HCT116 (cell line): ENCODE data around the gene DHX40. TPM values are rescaled to one million over a fixed set of nuclear protein-coding genes. Genes with fewer than 3 reads are reported as not detected.

ENCODE experiments used
- ATAC-seq: fragments of 200-7000 bp; cut with Tn5 transposase; 2 replicates; pipeline ENCODE4 v1.9.1; 2020; ENCODE audit warnings: mild to moderate bottlenecking, moderate library complexity
- BruUV-seq: library from RNA; stranded (reverse); fragments of 400-500 nt; replicated peaks from 2 replicates; lab custom pipeline; 2021; lab: Mats Ljungman, UMichigan
- CTCF ChIA-PET: fragments of 300-600 bp; sonication (Branson Sonifier 250); formaldehyde crosslinking; loops from one replicate; lab custom pipeline; 2021; ENCODE audit warnings: antibody characterized with exemption; lab: Charles Lee
- POLR2A ChIA-PET: fragments of 300-600, 350-600 bp; sonication (Branson Sonifier 250); formaldehyde crosslinking; loops from one replicate; lab custom pipeline; 2021; ENCODE audit warnings: antibody characterized with exemption; lab: Charles Lee
- RAD21 ChIA-PET, 2 experiments: fragments of 300-600 bp; sonication (Branson Sonifier 250); formaldehyde crosslinking; loops; one replicate each; lab custom pipeline; 2023; ENCODE audit warnings: low total read pairs in 2 of 2; ENCODE audit not compliant: uncharacterized antibody in 2 of 2, unreplicated experiment in 2 of 2, low non-redundant PET in 1 of 2; lab: Charles Lee
- DNase-seq: peaks from one replicate; pipeline ENCODE4 v3.0.0-alpha.2; 2010; ENCODE audit warnings: low read depth, low spot score
- H2AFZ ChIP-seq: fragments of 200-600 bp; shearing (Covaris generic), sonication (generic); 2 replicates; pipeline ENCODE4 v1.6.1; 2017; ENCODE audit warnings: low read depth, mixed run types, mixed read lengths, antibody characterized with exemption, low read length; ENCODE audit not compliant: poor library complexity, severe bottlenecking
- H3K27ac ChIP-seq: 2 replicates; pipeline ENCODE4 v1.5.1; 2012; ENCODE audit warnings: low read depth, low read length
- H3K27me3 ChIP-seq: fragments of 200-600 bp; sonication (generic); 2 replicates; pipeline ENCODE4 v1.6.1; 2016; ENCODE audit warnings: mixed run types, low read length, mixed read lengths; ENCODE audit not compliant: insufficient read depth
- H3K36me3 ChIP-seq, 2 experiments: fragments of 200-500 bp in 1 of 2; fragments of 200-600 bp in 1 of 2; sonication (Bioruptor generic) in 1 of 2; sonication (generic) in 1 of 2; 2 replicates each; pipeline versions ENCODE4 v1.5.1 to v1.6.1; 2014 to 2016; ENCODE audit warnings: low read length in 2 of 2, inconsistent platforms in 1 of 2, mixed read lengths in 1 of 2, mixed run types in 1 of 2; ENCODE audit not compliant: insufficient read depth in 2 of 2, control insufficient read depth in 1 of 2
- H3K4me1 ChIP-seq, 2 experiments: fragments of 200-600 bp in 1 of 2; sonication (generic) in 1 of 2; 2 replicates each; pipeline versions ENCODE4 v1.5.1 to v1.6.1; 2012 to 2017; ENCODE audit warnings: low read length in 2 of 2, inconsistent platforms in 1 of 2, mild to moderate bottlenecking in 1 of 2, mixed read lengths in 1 of 2, mixed run types in 1 of 2, moderate library complexity in 1 of 2; ENCODE audit not compliant: insufficient read depth in 2 of 2, control insufficient read depth in 1 of 2
- H3K4me2 ChIP-seq: fragments of 200-600 bp; sonication (generic); 2 replicates; pipeline ENCODE4 v1.6.1; 2017; ENCODE audit warnings: mixed run types, low read length, mixed read lengths
- H3K4me3 ChIP-seq, 2 experiments: fragments of 200-600 bp in 1 of 2; sonication (generic) in 1 of 2; replicated peaks in 1 of 2; 2 replicates each; pipeline ENCODE4 v1.5.1; 2011 to 2016; ENCODE audit warnings: low read length in 2 of 2, control low read depth in 1 of 2, low read depth in 1 of 2, mild to moderate bottlenecking in 1 of 2, mixed read lengths in 1 of 2, mixed run types in 1 of 2
- H3K79me2 ChIP-seq: fragments of 200-600 bp; sonication (generic); 2 replicates; pipeline ENCODE4 v1.6.1; 2017; ENCODE audit warnings: mild to moderate bottlenecking, mixed run types, low read length, moderate library complexity, mixed read lengths; ENCODE audit not compliant: insufficient read depth
- H3K9ac ChIP-seq: fragments of 200-600 bp; sonication (generic); 2 replicates; pipeline ENCODE4 v1.6.1; 2016; ENCODE audit warnings: low read length, mixed read lengths
- H3K9me2 ChIP-seq: fragments of 200-600 bp; sonication (generic), shearing (Covaris generic); 2 replicates; pipeline ENCODE4 v1.6.1; 2017; ENCODE audit warnings: mixed run types, mild to moderate bottlenecking, moderate library complexity; ENCODE audit not compliant: insufficient read depth
- H3K9me3 ChIP-seq, 2 experiments: fragments of 200-500 bp in 1 of 2; fragments of 200-600 bp in 1 of 2; sonication (Bioruptor generic) in 1 of 2; sonication (generic) in 1 of 2; 2 replicates each; pipeline ENCODE4 v1.6.1; 2014 to 2017; ENCODE audit warnings: low read length in 2 of 2, mixed read lengths in 2 of 2, inconsistent platforms in 1 of 2, low read depth in 1 of 2, mild to moderate bottlenecking in 1 of 2, mixed run types in 1 of 2, moderate library complexity in 1 of 2; ENCODE audit not compliant: control insufficient read depth in 1 of 2, insufficient read depth in 1 of 2
- H4K20me1 ChIP-seq: fragments of 200-600 bp; sonication (generic), shearing (Covaris generic); 2 replicates; pipeline ENCODE4 v1.6.1; 2017; ENCODE audit warnings: mixed run types, mild to moderate bottlenecking, moderate library complexity; ENCODE audit not compliant: insufficient read depth
- CBX3 ChIP-seq: IDR thresholded peaks from 2 replicates; pipeline ENCODE4 v1.6.1; 2012; ENCODE audit warnings: low read depth
- CEBPB ChIP-seq: IDR thresholded peaks from 2 replicates; pipeline ENCODE4 v1.6.1; 2012; ENCODE audit warnings: low read depth
- EGR1 ChIP-seq: IDR thresholded peaks from 2 replicates; pipeline ENCODE4 v1.6.1; 2012; ENCODE audit warnings: low read depth
- ELF1 ChIP-seq: IDR thresholded peaks from 2 replicates; pipeline ENCODE4 v1.6.1; 2012; ENCODE audit warnings: low read depth, borderline replicate concordance
- FOSL1 ChIP-seq: IDR thresholded peaks from 2 replicates; pipeline ENCODE4 v1.6.1; 2012; ENCODE audit warnings: low read depth
- JUND ChIP-seq: IDR thresholded peaks from 2 replicates; pipeline ENCODE4 v1.6.1; 2012
- POLR2A ChIP-seq: IDR thresholded peaks from 2 replicates; pipeline ENCODE4 v1.7.0; 2011; ENCODE audit warnings: borderline replicate concordance; ENCODE audit not compliant: insufficient read depth, insufficient read length; ENCODE audit errors: extremely low read depth
- POLR2AphosphoS5 ChIP-seq: IDR thresholded peaks from 2 replicates; pipeline ENCODE4 v1.6.1; 2011; ENCODE audit warnings: mild to moderate bottlenecking, low read depth, low read length, moderate library complexity
- SIN3A ChIP-seq: IDR thresholded peaks from 2 replicates; pipeline ENCODE4 v1.6.1; 2012; ENCODE audit warnings: low read depth
- SP1 ChIP-seq: IDR thresholded peaks from 2 replicates; pipeline ENCODE4 v1.6.1; 2012; ENCODE audit warnings: low read depth
- SRF ChIP-seq: IDR thresholded peaks from 2 replicates; pipeline ENCODE4 v1.6.1; 2012; ENCODE audit warnings: low read depth
- TCF7L2 ChIP-seq: IDR thresholded peaks from 2 replicates; pipeline ENCODE4 v1.7.0; 2011; ENCODE audit warnings: borderline replicate concordance, inconsistent platforms; ENCODE audit not compliant: insufficient read depth, insufficient read length; ENCODE audit errors: extremely low read depth
- YY1 ChIP-seq: IDR thresholded peaks from 2 replicates; pipeline ENCODE4 v1.6.1; 2011; ENCODE audit warnings: low read length, low read depth, moderate library complexity, mild to moderate bottlenecking; ENCODE audit not compliant: insufficient replicate concordance; ENCODE audit errors: extremely low read depth
- ZNF274 ChIP-seq: fragments of 200-500 bp; sonication (Bioruptor generic); IDR thresholded peaks from 2 replicates; pipeline ENCODE4 v1.6.1; 2014; ENCODE audit warnings: mild to moderate bottlenecking, low read depth, low read length, inconsistent platforms
- intact Hi-C: fragments of 100-400 bp; cut with micrococcal nuclease; formaldehyde crosslinking; loops from 2 replicates; pipeline ENCODE4 v1.10.0; 2022
- total RNA-seq: library from RNA; stranded (reverse); gene quantifications from one replicate; pipeline ENCODE4 v1.2.1, GENCODE V29; 2021; ENCODE audit not compliant: unreplicated experiment
- TF ChIP-seq, protein P1 (sequence below): IDR thresholded peaks from 2 replicates; pipeline ENCODE4 v1.6.1; 2011; ENCODE audit warnings: mild to moderate bottlenecking, low read length, moderate library complexity; ENCODE audit not compliant: insufficient replicate concordance; ENCODE audit errors: extremely low read depth
- TF ChIP-seq, protein P2 (sequence below): IDR thresholded peaks from 2 replicates; pipeline ENCODE4 v1.6.1; 2012
- TF ChIP-seq, protein P3 (sequence below): IDR thresholded peaks from 2 replicates; pipeline ENCODE4 v1.6.1; 2012; ENCODE audit warnings: low read depth
- TF ChIP-seq, protein P4 (sequence below), 3 experiments: fragments of 200-600 bp in 1 of 3; sonication (generic) in 1 of 3; IDR thresholded peaks in 2 of 3; conservative IDR thresholded peaks in 1 of 3; 2 replicates each; pipeline ENCODE4 v1.5.1; 2012 to 2017; ENCODE audit warnings: low read depth in 2 of 3, low read length in 2 of 3, antibody characterized with exemption in 1 of 3, borderline replicate concordance in 1 of 3, control low read depth in 1 of 3, mild to moderate bottlenecking in 1 of 3, mixed read lengths in 1 of 3, mixed run types in 1 of 3, moderate library complexity in 1 of 3; ENCODE audit not compliant: insufficient read depth in 1 of 3

DHX40 gene
- total RNA-seq, 1 experiment from 2014 or later: 58.7 TPM

DNA sequence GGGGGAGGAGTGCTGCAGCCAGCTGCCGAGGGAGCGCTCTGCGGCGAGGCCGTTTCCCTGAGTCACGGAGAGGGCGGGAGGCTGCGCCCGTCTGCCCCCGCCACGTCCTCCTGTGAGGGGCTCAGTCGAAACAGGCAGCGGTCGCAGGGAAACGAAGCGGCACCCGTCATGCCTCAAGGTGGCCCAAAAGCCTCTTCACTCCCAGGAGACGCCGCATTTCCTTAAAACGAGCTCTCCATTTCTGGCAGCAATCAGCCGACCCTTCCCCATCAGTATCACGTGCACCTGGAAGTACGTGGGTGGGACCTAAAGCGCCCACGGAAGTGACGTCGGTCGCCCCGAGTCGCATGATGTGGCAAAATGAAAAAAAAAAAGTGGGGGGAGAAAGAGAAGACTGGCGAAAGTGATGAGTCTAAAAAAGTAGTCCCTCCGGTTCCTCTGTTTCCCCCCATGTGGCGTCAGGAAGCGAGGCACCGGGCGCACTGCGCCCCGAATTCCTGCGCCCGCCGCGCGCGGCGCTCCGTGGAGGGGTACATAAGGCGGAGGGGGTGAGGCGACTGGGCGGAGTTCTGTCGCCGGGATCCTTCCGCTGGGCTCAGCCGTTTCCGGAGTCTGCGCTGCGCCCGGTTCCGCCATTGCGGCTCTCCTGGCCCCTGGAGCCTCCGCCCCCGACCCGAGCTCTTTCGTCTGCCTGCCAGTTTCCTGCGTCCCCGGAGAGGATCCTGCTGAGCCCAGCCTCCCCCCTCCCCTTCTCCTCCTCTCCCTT is 54.1 kb downstream of the DHX40 start, which contains the start of gene CLTC:
Gene CLTC (plus strand): TSS at position 598 of the 766 bp plus-strand sequence. CDS start 237 bp downstream, outside the sequence.
- Histone ChIP-seq H3K9me3 (no peaks in the 10 kb centered on the region), H3K27me3 (no peaks in the 10 kb centered on the region), H3K4me2 (peak within 1 kb of the TSS; percentile 82), H3K9me2 (no peaks in the 10 kb centered on the region), H3K4me3 (peak within 1 kb of the TSS; percentile 85 to 95), H3K27ac (peak within 1 kb of the TSS; percentile 94), H3K4me1 (peaks cover 19 to 32% of the 10 kb centered on the region in 2 experiments), H3K79me2 (peaks cover 63% of the 10 kb centered on the region), H3K36me3 (peaks cover 6 to 8% of the 10 kb centered on the region in 2 experiments; a peak in 2 of 4 replicates), H4K20me1 (peaks cover 31% of the 10 kb centered on the region; the same call in 1 of the 2 replicates), H3K9ac (peak within 1 kb of the TSS; percentile 98), H2AFZ (no peak within 1 kb of the TSS)
- no TSS peak for BruUV-seq
- ChIA-PET POLR2A (interaction anchor here (0.7 to 2.4 kb wide), 10 partner anchors 9 to 235 kb away, joined by 3 to 9 read pairs (median 4); partner anchors contain the start of genes PTRH2 and VMP1), RAD21 (interaction anchor here in 1 of 2 experiments (0.7 to 1.2 kb wide), 2 partner anchors 54 to 88 kb away, joined by 3 read pairs; partner anchors contain the start of genes DHX40, PTRH2 and VMP1), CTCF (interaction anchor here (0.7 to 1.9 kb wide), 2 partner anchors 13 to 523 kb away, joined by 3 to 4 read pairs; no protein-coding TSS in a partner anchor)
- DNase-seq (peak; percentile 99), ATAC-seq (peak; percentile 87)
- peak; percentile 89 for TF ChIP-seq CBX3
- no peak for TF ChIP-seq ZNF274
- peak; percentile 86 for TF ChIP-seq POLR2A
- peak; percentile 67; the same call in 1 of the 2 replicates for TF ChIP-seq SRF
- peak; percentile 88 for TF ChIP-seq SP1
- TF ChIP-seq YY1: peak; percentile 91
- TF ChIP-seq POLR2AphosphoS5: peak; percentile 98
- TF ChIP-seq, protein P1, sequence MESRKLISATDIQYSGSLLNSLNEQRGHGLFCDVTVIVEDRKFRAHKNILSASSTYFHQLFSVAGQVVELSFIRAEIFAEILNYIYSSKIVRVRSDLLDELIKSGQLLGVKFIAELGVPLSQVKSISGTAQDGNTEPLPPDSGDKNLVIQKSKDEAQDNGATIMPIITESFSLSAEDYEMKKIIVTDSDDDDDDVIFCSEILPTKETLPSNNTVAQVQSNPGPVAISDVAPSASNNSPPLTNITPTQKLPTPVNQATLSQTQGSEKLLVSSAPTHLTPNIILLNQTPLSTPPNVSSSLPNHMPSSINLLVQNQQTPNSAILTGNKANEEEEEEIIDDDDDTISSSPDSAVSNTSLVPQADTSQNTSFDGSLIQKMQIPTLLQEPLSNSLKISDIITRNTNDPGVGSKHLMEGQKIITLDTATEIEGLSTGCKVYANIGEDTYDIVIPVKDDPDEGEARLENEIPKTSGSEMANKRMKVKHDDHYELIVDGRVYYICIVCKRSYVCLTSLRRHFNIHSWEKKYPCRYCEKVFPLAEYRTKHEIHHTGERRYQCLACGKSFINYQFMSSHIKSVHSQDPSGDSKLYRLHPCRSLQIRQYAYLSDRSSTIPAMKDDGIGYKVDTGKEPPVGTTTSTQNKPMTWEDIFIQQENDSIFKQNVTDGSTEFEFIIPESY: peak; percentile 52
- TF ChIP-seq JUND: peak; percentile 60
- TF ChIP-seq, protein P2, sequence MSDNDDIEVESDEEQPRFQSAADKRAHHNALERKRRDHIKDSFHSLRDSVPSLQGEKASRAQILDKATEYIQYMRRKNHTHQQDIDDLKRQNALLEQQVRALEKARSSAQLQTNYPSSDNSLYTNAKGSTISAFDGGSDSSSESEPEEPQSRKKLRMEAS: peak; percentile 86
- TF ChIP-seq FOSL1: peak; percentile 44
- TF ChIP-seq ELF1: peak; percentile 90
- TF ChIP-seq, protein P3, sequence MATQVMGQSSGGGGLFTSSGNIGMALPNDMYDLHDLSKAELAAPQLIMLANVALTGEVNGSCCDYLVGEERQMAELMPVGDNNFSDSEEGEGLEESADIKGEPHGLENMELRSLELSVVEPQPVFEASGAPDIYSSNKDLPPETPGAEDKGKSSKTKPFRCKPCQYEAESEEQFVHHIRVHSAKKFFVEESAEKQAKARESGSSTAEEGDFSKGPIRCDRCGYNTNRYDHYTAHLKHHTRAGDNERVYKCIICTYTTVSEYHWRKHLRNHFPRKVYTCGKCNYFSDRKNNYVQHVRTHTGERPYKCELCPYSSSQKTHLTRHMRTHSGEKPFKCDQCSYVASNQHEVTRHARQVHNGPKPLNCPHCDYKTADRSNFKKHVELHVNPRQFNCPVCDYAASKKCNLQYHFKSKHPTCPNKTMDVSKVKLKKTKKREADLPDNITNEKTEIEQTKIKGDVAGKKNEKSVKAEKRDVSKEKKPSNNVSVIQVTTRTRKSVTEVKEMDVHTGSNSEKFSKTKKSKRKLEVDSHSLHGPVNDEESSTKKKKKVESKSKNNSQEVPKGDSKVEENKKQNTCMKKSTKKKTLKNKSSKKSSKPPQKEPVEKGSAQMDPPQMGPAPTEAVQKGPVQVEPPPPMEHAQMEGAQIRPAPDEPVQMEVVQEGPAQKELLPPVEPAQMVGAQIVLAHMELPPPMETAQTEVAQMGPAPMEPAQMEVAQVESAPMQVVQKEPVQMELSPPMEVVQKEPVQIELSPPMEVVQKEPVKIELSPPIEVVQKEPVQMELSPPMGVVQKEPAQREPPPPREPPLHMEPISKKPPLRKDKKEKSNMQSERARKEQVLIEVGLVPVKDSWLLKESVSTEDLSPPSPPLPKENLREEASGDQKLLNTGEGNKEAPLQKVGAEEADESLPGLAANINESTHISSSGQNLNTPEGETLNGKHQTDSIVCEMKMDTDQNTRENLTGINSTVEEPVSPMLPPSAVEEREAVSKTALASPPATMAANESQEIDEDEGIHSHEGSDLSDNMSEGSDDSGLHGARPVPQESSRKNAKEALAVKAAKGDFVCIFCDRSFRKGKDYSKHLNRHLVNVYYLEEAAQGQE: no peak
- TF ChIP-seq SIN3A: peak; percentile 91
- peak; percentile 54 for TF ChIP-seq TCF7L2
- no peak; the same call in 1 of the 2 replicates for TF ChIP-seq CEBPB
- TF ChIP-seq, protein P4, sequence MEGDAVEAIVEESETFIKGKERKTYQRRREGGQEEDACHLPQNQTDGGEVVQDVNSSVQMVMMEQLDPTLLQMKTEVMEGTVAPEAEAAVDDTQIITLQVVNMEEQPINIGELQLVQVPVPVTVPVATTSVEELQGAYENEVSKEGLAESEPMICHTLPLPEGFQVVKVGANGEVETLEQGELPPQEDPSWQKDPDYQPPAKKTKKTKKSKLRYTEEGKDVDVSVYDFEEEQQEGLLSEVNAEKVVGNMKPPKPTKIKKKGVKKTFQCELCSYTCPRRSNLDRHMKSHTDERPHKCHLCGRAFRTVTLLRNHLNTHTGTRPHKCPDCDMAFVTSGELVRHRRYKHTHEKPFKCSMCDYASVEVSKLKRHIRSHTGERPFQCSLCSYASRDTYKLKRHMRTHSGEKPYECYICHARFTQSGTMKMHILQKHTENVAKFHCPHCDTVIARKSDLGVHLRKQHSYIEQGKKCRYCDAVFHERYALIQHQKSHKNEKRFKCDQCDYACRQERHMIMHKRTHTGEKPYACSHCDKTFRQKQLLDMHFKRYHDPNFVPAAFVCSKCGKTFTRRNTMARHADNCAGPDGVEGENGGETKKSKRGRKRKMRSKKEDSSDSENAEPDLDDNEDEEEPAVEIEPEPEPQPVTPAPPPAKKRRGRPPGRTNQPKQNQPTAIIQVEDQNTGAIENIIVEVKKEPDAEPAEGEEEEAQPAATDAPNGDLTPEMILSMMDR (IDR thresholded peaks at IDR 0.05 in 2 of 3, conservative IDR thresholded peaks at IDR 0.05 in 1 of 3; ENCODE audit: borderline replicate concordance in 1 of 3, insufficient read depth in 1 of 3, low read depth in 2 of 3, low read length in 2 of 3): no peak
- peak; percentile 96 for TF ChIP-seq EGR1
- intact Hi-C loops: no loop called here
